Ascending aorta (tissue), 2 donors: Measurements from ENCODE around the gene VSTM2B. TPM values are rescaled to one million over a fixed set of nuclear protein-coding genes. Genes with fewer than 3 reads are reported as not detected.
A peak's percentile ranks its signal among the peaks of the same experiment; 100 is the strongest.

Experiments used
- DNase-seq, 2 donors: peaks; one replicate each; pipeline ENCODE4 v3.0.0-alpha.2; 2019; ENCODE audit warnings: low spot score in 2 of 2
- H3K27ac ChIP-seq, 2 donors: fragments of 200-600 bp; sonication (generic); one replicate each; pipeline ENCODE4 v1.5.1; 2016 to 2017; ENCODE audit warnings: mild to moderate bottlenecking in 1 of 2
- H3K27me3 ChIP-seq: fragments of 200-600 bp; sonication (generic); one replicate; pipeline ENCODE4 v1.5.1; 2017
- H3K36me3 ChIP-seq, 2 donors: fragments of 200-600 bp; sonication (generic); one replicate each; pipeline ENCODE4 v1.5.1; 2016
- H3K4me1 ChIP-seq, 2 donors: fragments of 200-600 bp; sonication (generic); one replicate each; pipeline ENCODE4 v1.5.1; 2016 to 2017; ENCODE audit warnings: mild to moderate bottlenecking in 1 of 2
- H3K4me3 ChIP-seq, 2 donors: fragments of 200-600 bp; sonication (generic); one replicate each; pipeline ENCODE4 v1.5.1; 2016 to 2017; ENCODE audit warnings: mild to moderate bottlenecking in 1 of 2
- H3K9me3 ChIP-seq, 2 donors: fragments of 200-600 bp; sonication (generic); one replicate each; pipeline ENCODE4 v1.5.1; 2016
- CTCF ChIP-seq, 3 experiments: fragments of 200-600 bp in 2 of 3; fragments of 450-650 bp in 1 of 3; sonication (generic) in 2 of 3; IDR thresholded peaks; one replicate each; pipeline ENCODE4 v1.5.1; 2016 to 2019; ENCODE audit warnings: antibody characterized with exemption in 3 of 3, mild to moderate bottlenecking in 1 of 3, moderate library complexity in 1 of 3
- intact Hi-C: fragments of 100-400 bp; cut with DNase I; formaldehyde crosslinking; loops from one replicate; pipeline ENCODE4 v1.15.1; 2023
- total RNA-seq: library from RNA; depleted of rRNA; stranded (reverse); fragments of >200 nt; gene quantifications from one replicate; pipeline ENCODE4 v1.1.0, GENCODE V29; 2016

VSTM2B gene
- total RNA-seq, 1 donor from 2014 or later, result not detected

GRCh38 chr19:29535214-29535831 is 9.5 kb downstream of the VSTM2B start:
- no peaks in the 10 kb centered on the region for H3K9me3 ChIP-seq
- no peak overlapping the region for H3K27ac ChIP-seq
- H3K27me3 ChIP-seq, result peaks cover 1% of the 10 kb centered on the region
- H3K36me3 ChIP-seq, result no peaks in the 10 kb centered on the region
- H3K4me3 ChIP-seq, result no peak overlapping the region
- H3K4me1 ChIP-seq, result no peaks in the 10 kb centered on the region
- TF ChIP-seq CTCF (IDR thresholded peaks at IDR 0.05), result no peak
- DNase-seq, result peak in 1 of 2 donors; percentile 21
- intact Hi-C loops, result no loop called here

- intact Hi-C loops, result no loop called here
- H3K36me3 ChIP-seq, result no peaks in the 10 kb centered on the region
- H3K9me3 ChIP-seq, result no peaks in the 10 kb centered on the region
- TF ChIP-seq CTCF (IDR thresholded peaks at IDR 0.05), result no peak
- H3K4me3 ChIP-seq, result no peak overlapping the region
- no peak overlapping the region for H3K27ac ChIP-seq
- DNase-seq, result peak in 1 of 2 donors; percentile 33
- no peaks in the 10 kb centered on the region for H3K4me1 ChIP-seq
- H3K27me3 ChIP-seq, result no peaks in the 10 kb centered on the region
Measured at GRCh38 chr19:29535984-29536508, 10.3 kb downstream of the VSTM2B start.

- DNase-seq, result peak in 1 of 2 donors; percentile 38
- Histone ChIP-seq H3K4me3 (no peak overlapping the region), H3K4me1 (no peaks in the 10 kb centered on the region), H3K27me3 (no peaks in the 10 kb centered on the region), H3K9me3 (no peaks in the 10 kb centered on the region), H3K27ac (no peak overlapping the region), H3K36me3 (no peaks in the 10 kb centered on the region)
- no peak for TF ChIP-seq CTCF (IDR thresholded peaks at IDR 0.05)
- intact Hi-C loops, result no loop called here
Measured at GRCh38 chr19:29537181-29537580, 11.4 kb downstream of the VSTM2B start.

GRCh38 chr19:29537601-29538000 is 11.8 kb downstream of the VSTM2B start:
- intact Hi-C loops, result no loop called here
- no peaks in the 10 kb centered on the region for H3K36me3 ChIP-seq
- H3K27ac ChIP-seq, result no peak overlapping the region
- H3K4me3 ChIP-seq, result no peak overlapping the region
- peak in 1 of 2 donors; percentile 5 for DNase-seq
- H3K9me3 ChIP-seq, result no peaks in the 10 kb centered on the region
- no peaks in the 10 kb centered on the region for H3K4me1 ChIP-seq
- H3K27me3 ChIP-seq, result no peaks in the 10 kb centered on the region
- no peak for TF ChIP-seq CTCF (IDR thresholded peaks at IDR 0.05)

- Histone ChIP-seq H3K27ac (no peak overlapping the region), H3K4me3 (no peak overlapping the region), H3K4me1 (no peaks in the 10 kb centered on the region), H3K9me3 (no peaks in the 10 kb centered on the region), H3K36me3 (no peaks in the 10 kb centered on the region), H3K27me3 (no peaks in the 10 kb centered on the region)
- no peak for TF ChIP-seq CTCF (IDR thresholded peaks at IDR 0.05)
- peak in 1 of 2 donors; percentile 18 for DNase-seq
- intact Hi-C loops, result no loop called here
Measured at GRCh38 chr19:29538146-29538545, 12.4 kb downstream of the VSTM2B start.
